IMR-90 (cell line): Measurements from ENCODE around the gene UQCRC1. TPM values are rescaled to one million over a fixed set of nuclear protein-coding genes. Genes with fewer than 3 reads are reported as not detected.
A peak's percentile ranks its signal among the peaks of the same experiment; 100 is the strongest.

ENCODE experiments used
- ATAC-seq: fragments of 200-7000 bp; cut with Tn5 transposase; 2 replicates; pipeline ENCODE4 v1.9.1; 2020; ENCODE audit warnings: low read depth, mild to moderate bottlenecking, moderate library complexity
- BruUV-seq: library from RNA; stranded (reverse); fragments of 400-500 nt; replicated peaks from 2 replicates; lab custom pipeline; 2021; lab: Mats Ljungman, UMichigan
- CTCF ChIA-PET: fragments of 300-600 bp; formaldehyde crosslinking; extraction: SDS; loops from one replicate; lab custom pipeline; 2021; ENCODE audit warnings: antibody characterized with exemption; lab: Yijun Ruan, JAX
- POLR2A ChIA-PET: fragments of 300-600 bp; sonication (Branson Sonifier 250); formaldehyde crosslinking; loops from one replicate; lab custom pipeline; 2022; ENCODE audit warnings: antibody characterized with exemption; ENCODE audit not compliant: unreplicated experiment; lab: Charles Lee
- DNase-seq: peaks from one replicate; pipeline ENCODE4 v3.0.0; 2013
- H2AFZ ChIP-seq: replicated peaks from 2 replicates; pipeline ENCODE3; 2013; ENCODE audit warnings: low read length, mild to moderate bottlenecking; ENCODE audit not compliant: poor library complexity
- H2AK5ac ChIP-seq: 2 replicates; pipeline ENCODE4 v1.6.1; 2013; ENCODE audit warnings: low read depth, low read length, inconsistent platforms
- H2AK9ac ChIP-seq: replicated peaks from 2 replicates; pipeline ENCODE3; 2013; ENCODE audit warnings: mild to moderate bottlenecking, low read depth, low read length, moderate library complexity; ENCODE audit not compliant: poor library complexity
- H2BK120ac ChIP-seq: 2 replicates; pipeline ENCODE4 v1.6.1; 2013; ENCODE audit warnings: low read depth, low read length, inconsistent platforms
- H2BK15ac ChIP-seq: 3 replicates; pipeline ENCODE4 v1.6.1; 2013; ENCODE audit warnings: low read depth, low read length, inconsistent platforms
- H2BK20ac ChIP-seq: 2 replicates; pipeline ENCODE4 v1.6.1; 2013; ENCODE audit warnings: low read depth, mild to moderate bottlenecking, inconsistent platforms, low read length, moderate library complexity
- H2BK5ac ChIP-seq: 2 replicates; pipeline ENCODE4 v1.6.1; 2013; ENCODE audit warnings: mild to moderate bottlenecking, low read depth, low read length, inconsistent platforms; ENCODE audit not compliant: poor library complexity, severe bottlenecking
- H3K14ac ChIP-seq: replicated peaks from 2 replicates; pipeline ENCODE4 v1.6.1; 2013; ENCODE audit warnings: low read depth, low read length, inconsistent platforms
- H3K18ac ChIP-seq: 2 replicates; pipeline ENCODE4 v1.6.1; 2013; ENCODE audit warnings: low read depth, low read length, control low read depth
- H3K23ac ChIP-seq: 2 replicates; pipeline ENCODE4 v1.6.1; 2013; ENCODE audit warnings: low read depth, low read length, inconsistent platforms
- H3K27ac ChIP-seq: 2 replicates; pipeline ENCODE4 v1.5.1; 2013; ENCODE audit warnings: mild to moderate bottlenecking, control low read depth, low read length; ENCODE audit not compliant: insufficient read depth
- H3K27me3 ChIP-seq: 2 replicates; pipeline ENCODE4 v1.6.1; 2013; ENCODE audit warnings: low read length; ENCODE audit not compliant: control insufficient read depth, insufficient read depth
- H3K36me3 ChIP-seq: 2 replicates; pipeline ENCODE4 v1.6.1; 2013; ENCODE audit warnings: low read length, mixed read lengths; ENCODE audit not compliant: control insufficient read depth, insufficient read depth
- H3K4ac ChIP-seq: 2 replicates; pipeline ENCODE4 v1.6.1; 2013; ENCODE audit warnings: low read depth, low read length, inconsistent platforms
- H3K4me1 ChIP-seq: 2 replicates; pipeline ENCODE4 v1.6.1; 2013; ENCODE audit warnings: low read length, mixed read lengths; ENCODE audit not compliant: control insufficient read depth, insufficient read depth
- H3K4me2 ChIP-seq: 2 replicates; pipeline ENCODE4 v1.6.1; 2013; ENCODE audit warnings: low read depth, mild to moderate bottlenecking, control low read depth, low read length, moderate library complexity
- H3K4me3 ChIP-seq: 2 replicates; pipeline ENCODE4 v1.5.1; 2013; ENCODE audit warnings: low read depth, mild to moderate bottlenecking, control low read depth, low read length, moderate library complexity; ENCODE audit not compliant: insufficient read depth
- H3K56ac ChIP-seq: 2 replicates; pipeline ENCODE4 v1.6.1; 2013; ENCODE audit warnings: low read length, inconsistent platforms; ENCODE audit not compliant: insufficient read depth; ENCODE audit errors: extremely low read depth
- H3K79me1 ChIP-seq, 2 experiments: 2 replicates each; pipeline ENCODE4 v1.6.1; 2013; ENCODE audit warnings: low read length in 2 of 2, inconsistent platforms in 1 of 2, low read depth in 1 of 2
- H3K9ac ChIP-seq: 2 replicates; pipeline ENCODE4 v1.6.1; 2013; ENCODE audit warnings: low read depth, low read length, control low read depth
- H3K9me1 ChIP-seq: 2 replicates; pipeline ENCODE4 v1.6.1; 2013; ENCODE audit warnings: low read length, inconsistent platforms; ENCODE audit not compliant: insufficient read depth
- H3K9me3 ChIP-seq: 2 replicates; pipeline ENCODE4 v1.6.1; 2013; ENCODE audit warnings: low read length; ENCODE audit not compliant: control insufficient read depth, insufficient read depth
- H4K20me1 ChIP-seq: 2 replicates; pipeline ENCODE4 v1.6.1; 2013; ENCODE audit warnings: low read length, inconsistent platforms; ENCODE audit not compliant: insufficient read depth
- H4K5ac ChIP-seq: 2 replicates; pipeline ENCODE4 v1.6.1; 2013; ENCODE audit warnings: mild to moderate bottlenecking, low read depth, low read length, control low read depth
- H4K8ac ChIP-seq, 2 experiments: 2 replicates each; pipeline ENCODE4 v1.6.1; 2013; ENCODE audit warnings: low read depth in 2 of 2, low read length in 2 of 2, control low read depth in 1 of 2, inconsistent platforms in 1 of 2
- H4K91ac ChIP-seq: 2 replicates; pipeline ENCODE4 v1.6.1; 2013; ENCODE audit warnings: low read depth, low read length, inconsistent platforms; ENCODE audit not compliant: insufficient read depth
- BHLHE40 ChIP-seq: fragments of 150-350 bp; IDR thresholded peaks from 2 replicates; pipeline ENCODE4 v1.6.1; 2016; ENCODE audit warnings: mild to moderate bottlenecking, low read depth, low read length
- CHD1 ChIP-seq: IDR thresholded peaks from 2 replicates; pipeline ENCODE4 v1.6.1; 2012; ENCODE audit warnings: low read depth, low read length, improper control_type of control experiment
- ELK1 ChIP-seq: fragments of 150-350 bp; IDR thresholded peaks from 2 replicates; pipeline ENCODE4 v1.6.1; 2016; ENCODE audit warnings: low read depth, mild to moderate bottlenecking, low read length, moderate library complexity, borderline replicate concordance
- FOS ChIP-seq: fragments of 150-350 bp; IDR thresholded peaks from 2 replicates; pipeline ENCODE4 v1.6.1; 2016; ENCODE audit warnings: low read depth, low read length
- MAFK ChIP-seq: IDR thresholded peaks from 2 replicates; pipeline ENCODE4 v1.6.1; 2012; ENCODE audit warnings: low read depth, low read length, improper control_type of control experiment
- MAZ ChIP-seq: IDR thresholded peaks from 2 replicates; pipeline ENCODE4 v1.6.1; 2012; ENCODE audit warnings: low read depth, mild to moderate bottlenecking, low read length, improper control_type of control experiment, moderate library complexity, borderline replicate concordance
- MXI1 ChIP-seq: IDR thresholded peaks from 2 replicates; pipeline ENCODE4 v1.6.1; 2012; ENCODE audit warnings: low read depth, mild to moderate bottlenecking, low read length, moderate library complexity, borderline replicate concordance
- NFE2L2 ChIP-seq: fragments of 150-350 bp; IDR thresholded peaks from 2 replicates; pipeline ENCODE4 v1.6.1; 2016; ENCODE audit warnings: low read depth, mild to moderate bottlenecking, low read length
- POLR2A ChIP-seq: IDR thresholded peaks from 2 replicates; pipeline ENCODE4 v1.6.1; 2012; ENCODE audit warnings: mild to moderate bottlenecking, low read depth, low read length
- RAD21 ChIP-seq: IDR thresholded peaks from 2 replicates; pipeline ENCODE4 v1.6.1; 2012; ENCODE audit warnings: low read length, improper control_type of control experiment
- RCOR1 ChIP-seq: IDR thresholded peaks from 2 replicates; pipeline ENCODE4 v1.6.1; 2012; ENCODE audit warnings: mild to moderate bottlenecking, low read length, improper control_type of control experiment; ENCODE audit not compliant: insufficient replicate concordance
- RFX5 ChIP-seq: IDR thresholded peaks from 2 replicates; pipeline ENCODE4 v1.8.0; 2012; ENCODE audit warnings: low read depth, mild to moderate bottlenecking, low read length, moderate library complexity
- SMC3 ChIP-seq: fragments of 150-350 bp; IDR thresholded peaks from 2 replicates; pipeline ENCODE4 v1.6.1; 2016; ENCODE audit warnings: low read depth, mild to moderate bottlenecking, antibody characterized with exemption, low read length, moderate library complexity
- WGBS, 2 experiments: methylation state at CpG; one replicate each; pipeline versions ENCODE4 v1.1.5 to v1.1.7; 2013; ENCODE audit warnings: missing lambda C conversion rate in 2 of 2; ENCODE audit not compliant: insufficient read length in 1 of 2; ENCODE audit errors: extremely low coverage in 2 of 2; 5-methylcytosine and 5-hydroxymethylcytosine counted together
- dilution Hi-C: fragments of 300-500 bp; cut with HindIII; formaldehyde crosslinking; loops from one replicate; pipeline ENCODE4 v1.14.3; 2018; ENCODE audit warnings: low sequenced_read_pairs; ENCODE audit not compliant: unreplicated experiment
- in situ Hi-C: fragments of 300-500 bp; cut with MboI; formaldehyde crosslinking; loops from 3 replicates; pipeline ENCODE4 v1.14.3; 2019; ENCODE audit warnings: low sequenced_read_pairs, inconsistent platforms, mixed read lengths
- intact Hi-C: fragments of 100-400 bp; cut with micrococcal nuclease; formaldehyde crosslinking; loops from 2 replicates; pipeline ENCODE4 v1.10.0; 2022
- polyA plus RNA-seq, 3 experiments: library from polyadenylated mRNA; depleted of rRNA; stranded (reverse); fragments of >200 nt; gene quantifications; 2 replicates each; pipeline ENCODE4 v1.2.3, GENCODE V29; 2012; ENCODE audit warnings: low replicate concordance in 1 of 3
- total RNA-seq: library from RNA; depleted of rRNA; stranded (reverse); fragments of >200 nt; gene quantifications from 2 replicates; pipeline ENCODE4 v1.2.3, GENCODE V29; 2012
- TF ChIP-seq, protein P1 (sequence below): conservative IDR thresholded peaks from 2 replicates; pipeline ENCODE4 v1.5.1; 2012; ENCODE audit warnings: mild to moderate bottlenecking, low read depth, low read length, improper control_type of control experiment
- TF ChIP-seq, protein P2 (sequence below): fragments of 150-350 bp; IDR thresholded peaks from 2 replicates; pipeline ENCODE4 v1.6.1; 2017; ENCODE audit warnings: mild to moderate bottlenecking, antibody characterized with exemption, low read length, low read depth

The UQCRC1 gene
- total and polyA plus RNA-seq, 2 of the 4 experiments (the other 2 are of a cell fraction), result 474 to 1,365 TPM

GRCh38 chr3:48591436-48591835 is 18.0 kb downstream of the UQCRC1 start:
- no peak overlapping the region for H3K23ac ChIP-seq
- H3K4me3 ChIP-seq, result no peak overlapping the region
- POLR2A ChIA-PET, result interaction anchor here (0.5 kb wide), 1 partner anchor 1608 kb away, joined by 3 read pairs; no protein-coding TSS in a partner anchor
- H4K8ac ChIP-seq, result no peak overlapping the region
- H2BK15ac ChIP-seq, result no peak overlapping the region
- peaks cover 57% of the 10 kb centered on the region for H3K36me3 ChIP-seq
- H2AK5ac ChIP-seq, result 0 out of 2 replicates have a peak overlapping the region, but pooled peaks have one; percentile 7
- peaks cover 28 to 77% of the 10 kb centered on the region in 2 experiments for H3K79me1 ChIP-seq
- H3K4ac ChIP-seq, result no peak overlapping the region
- ATAC-seq (no peak), DNase-seq (no peak)
- dilution Hi-C loops (no loop called here), intact Hi-C loops (no loop called here), in situ Hi-C loops (no loop called here)
- H4K5ac ChIP-seq, result no peak overlapping the region
- TF ChIP-seq CHD1 (no peak), SMC3 (no peak), NFE2L2 (no peak), MAFK (no peak), ELK1 (no peak), MXI1 (no peak), RCOR1 (no peak), RAD21 (no peak), FOS (no peak), MAZ (no peak), POLR2A (no peak), RFX5 (no peak), BHLHE40 (no peak)
- TF ChIP-seq, protein P1, sequence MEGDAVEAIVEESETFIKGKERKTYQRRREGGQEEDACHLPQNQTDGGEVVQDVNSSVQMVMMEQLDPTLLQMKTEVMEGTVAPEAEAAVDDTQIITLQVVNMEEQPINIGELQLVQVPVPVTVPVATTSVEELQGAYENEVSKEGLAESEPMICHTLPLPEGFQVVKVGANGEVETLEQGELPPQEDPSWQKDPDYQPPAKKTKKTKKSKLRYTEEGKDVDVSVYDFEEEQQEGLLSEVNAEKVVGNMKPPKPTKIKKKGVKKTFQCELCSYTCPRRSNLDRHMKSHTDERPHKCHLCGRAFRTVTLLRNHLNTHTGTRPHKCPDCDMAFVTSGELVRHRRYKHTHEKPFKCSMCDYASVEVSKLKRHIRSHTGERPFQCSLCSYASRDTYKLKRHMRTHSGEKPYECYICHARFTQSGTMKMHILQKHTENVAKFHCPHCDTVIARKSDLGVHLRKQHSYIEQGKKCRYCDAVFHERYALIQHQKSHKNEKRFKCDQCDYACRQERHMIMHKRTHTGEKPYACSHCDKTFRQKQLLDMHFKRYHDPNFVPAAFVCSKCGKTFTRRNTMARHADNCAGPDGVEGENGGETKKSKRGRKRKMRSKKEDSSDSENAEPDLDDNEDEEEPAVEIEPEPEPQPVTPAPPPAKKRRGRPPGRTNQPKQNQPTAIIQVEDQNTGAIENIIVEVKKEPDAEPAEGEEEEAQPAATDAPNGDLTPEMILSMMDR, result no peak
- TF ChIP-seq, protein P2, sequence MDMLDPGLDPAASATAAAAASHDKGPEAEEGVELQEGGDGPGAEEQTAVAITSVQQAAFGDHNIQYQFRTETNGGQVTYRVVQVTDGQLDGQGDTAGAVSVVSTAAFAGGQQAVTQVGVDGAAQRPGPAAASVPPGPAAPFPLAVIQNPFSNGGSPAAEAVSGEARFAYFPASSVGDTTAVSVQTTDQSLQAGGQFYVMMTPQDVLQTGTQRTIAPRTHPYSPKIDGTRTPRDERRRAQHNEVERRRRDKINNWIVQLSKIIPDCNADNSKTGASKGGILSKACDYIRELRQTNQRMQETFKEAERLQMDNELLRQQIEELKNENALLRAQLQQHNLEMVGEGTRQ, result no peak
- no peaks in the 10 kb centered on the region for H3K9me3 ChIP-seq
- no peak overlapping the region for H4K91ac ChIP-seq
- H3K27me3 ChIP-seq, result no peaks in the 10 kb centered on the region
- 76% methylated on average over 7 of the region's 14 CpGs; no CpG with 5 or more reads in 1 of the 2 experiments for WGBS, 2 experiments
- H2AK9ac ChIP-seq, result peak overlapping the region; percentile 85
- H3K4me2 ChIP-seq, result no peak overlapping the region
- no peak overlapping the region for H3K56ac ChIP-seq
- peaks cover 44% of the 10 kb centered on the region for H3K9me1 ChIP-seq
- H3K18ac ChIP-seq, result no peak overlapping the region
- H3K14ac ChIP-seq, result no peak overlapping the region; the same call in 1 of the 2 replicates
- H2BK5ac ChIP-seq, result no peak overlapping the region
- no TSS peak for BruUV-seq
- CTCF ChIA-PET, result no interaction called here
- no peak overlapping the region for H3K9ac ChIP-seq
- H2BK120ac ChIP-seq, result no peak overlapping the region
- H4K20me1 ChIP-seq, result no peaks in the 10 kb centered on the region; the same call in 1 of the 2 replicates
- H3K27ac ChIP-seq, result no peak overlapping the region
- H2AFZ ChIP-seq, result no peak overlapping the region
- H3K4me1 ChIP-seq, result peaks cover 23% of the 10 kb centered on the region
- no peak overlapping the region for H2BK20ac ChIP-seq
